Activated CD4-positive, alpha-beta memory T cell treated with anti-CD3 and anti-CD28 coated beads, Interleukin-2, amount 10 ng/mL, durations not matched to agents 7 days and 5 days (primary cell): ENCODE results near the gene PLA2G12A. TPM values are rescaled to one million over a fixed set of nuclear protein-coding genes. Genes with fewer than 3 reads are reported as not detected.

Experiments used
- CTCF ChIA-PET: fragments of 350-600 bp; sonication (Branson Sonifier 250); formaldehyde crosslinking; loops from one replicate; lab custom pipeline; 2021; ENCODE audit warnings: antibody characterized with exemption, inconsistent platforms; lab: Charles Lee
- POLR2A ChIA-PET: fragments of 350-600 bp; sonication (Branson Sonifier 250); formaldehyde crosslinking; loops from one replicate; lab custom pipeline; 2021; ENCODE audit warnings: antibody characterized with exemption; lab: Charles Lee
- DNase-seq: peaks from one replicate; pipeline ENCODE4 v3.0.0-alpha.2; 2020
- H3K27ac Mint-ChIP-seq: one replicate; pipeline ENCODE4 v1.8.0; 2021; ENCODE audit warnings: mild to moderate bottlenecking, mixed read lengths
- H3K27me3 Mint-ChIP-seq: one replicate; pipeline ENCODE4 v1.8.0; 2021; ENCODE audit warnings: mixed read lengths
- H3K36me3 Mint-ChIP-seq: one replicate; pipeline ENCODE4 v1.8.0; 2021; ENCODE audit warnings: low read depth, mixed read lengths
- H3K4me1 Mint-ChIP-seq: one replicate; pipeline ENCODE4 v1.8.0; 2021; ENCODE audit warnings: mixed read lengths
- H3K4me3 Mint-ChIP-seq: one replicate; pipeline ENCODE4 v1.8.0; 2021; ENCODE audit warnings: mild to moderate bottlenecking, mixed read lengths
- H3K9me3 Mint-ChIP-seq: one replicate; pipeline ENCODE4 v1.8.0; 2021; ENCODE audit warnings: mixed read lengths
- total RNA-seq, 2 experiments: library from RNA; stranded (reverse); gene quantifications; one replicate each; pipeline ENCODE4 v1.2.3, GENCODE V29; 2021

Gene PLA2G12A
- 10 to 100 TPM; 13.2 to 15.3 TPM for total RNA-seq

- Mint-ChIP-seq H3K27me3 (peaks cover 3% of the 10 kb centered on the region), H3K4me1 (peaks cover 19% of the 10 kb centered on the region), H3K27ac (peak within 1 kb of the TSS; percentile 63), H3K36me3 (peaks cover 4% of the 10 kb centered on the region), H3K4me3 (peak within 1 kb of the TSS; percentile 82), H3K9me3 (no peaks in the 10 kb centered on the region)
- ChIA-PET POLR2A (interaction anchor here (0.6 to 2.2 kb wide), 10 partner anchors 13 to 297 kb away, joined by 3 to 9 read pairs (median 4); partner anchors contain the start of genes MCUB and SEC24B), CTCF (interaction anchor here (0.7 to 2.2 kb wide), 4 partner anchors 27 to 296 kb away, joined by 3 to 9 read pairs (median 4); partner anchors contain the start of genes CASP6 and SEC24B)
- peak; percentile 72 for DNase-seq
Measured at GRCh38 chr4:109729718-109730618, at the start of gene PLA2G12A. Gene PLA2G12A (minus strand): TSS chr4:109730070. CDS start chr4:109729809, 261 bp downstream.

- Mint-ChIP-seq H3K27ac (no peak overlapping the region), H3K36me3 (no peaks in the 10 kb centered on the region), H3K27me3 (peaks cover 8% of the 10 kb centered on the region), H3K4me3 (no peak overlapping the region), H3K4me1 (peaks cover 5% of the 10 kb centered on the region), H3K9me3 (peaks cover 2% of the 10 kb centered on the region)
- CTCF ChIA-PET = no interaction called here
- POLR2A ChIA-PET = no interaction called here
- DNase-seq = no peak
Measured at GRCh38 chr4:109764789-109765402, 35.0 kb upstream of the PLA2G12A start.

DNA sequence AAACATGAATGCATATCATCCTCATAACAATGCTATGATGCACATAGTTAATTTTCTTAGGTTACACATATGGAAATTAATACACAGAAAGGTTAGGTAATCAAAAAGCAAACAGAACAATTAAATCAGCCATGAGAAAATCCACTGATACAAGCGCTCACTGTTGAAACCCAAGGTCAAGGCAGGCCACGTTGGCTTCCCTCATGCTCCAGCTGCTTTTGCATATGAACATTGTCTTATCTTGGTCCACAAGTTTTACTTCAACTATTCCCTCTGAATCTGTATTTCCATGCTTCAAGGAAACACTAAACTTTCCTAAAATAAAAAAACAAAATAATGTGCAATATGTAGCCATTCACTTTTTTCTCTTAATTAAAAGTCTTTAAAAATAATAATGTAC, 34.5 kb upstream of the PLA2G12A start:
- Mint-ChIP-seq H3K36me3 (no peaks in the 10 kb centered on the region), H3K27ac (no peak overlapping the region), H3K27me3 (peaks cover 8% of the 10 kb centered on the region), H3K4me1 (peaks cover 5% of the 10 kb centered on the region), H3K9me3 (peaks cover 2% of the 10 kb centered on the region), H3K4me3 (no peak overlapping the region)
- ChIA-PET POLR2A (no interaction called here), CTCF (no interaction called here)
- DNase-seq = no peak

DNA sequence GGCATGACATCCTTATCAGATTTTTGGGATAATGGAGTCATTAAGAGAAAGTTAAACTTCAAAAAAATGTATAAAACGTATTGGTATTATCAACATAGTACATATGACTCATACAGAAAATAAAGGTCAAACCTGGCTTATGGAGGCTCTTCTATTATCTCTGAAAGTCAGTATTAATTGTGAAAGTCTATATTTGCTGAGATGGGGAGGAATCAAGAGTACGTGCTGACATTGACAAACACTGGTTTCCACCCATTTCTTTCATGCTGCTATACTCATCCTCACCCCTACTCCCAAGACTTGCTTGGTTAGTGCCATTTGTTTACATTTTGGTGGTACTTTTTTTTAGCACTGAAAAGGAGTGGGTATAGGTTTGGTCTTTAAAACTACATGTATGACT, 30.8 kb upstream of the PLA2G12A start:
- POLR2A ChIA-PET = no interaction called here
- H3K4me3 Mint-ChIP-seq = no peak overlapping the region
- H3K9me3 Mint-ChIP-seq = no peaks in the 10 kb centered on the region
- peaks cover 3% of the 10 kb centered on the region for H3K27me3 Mint-ChIP-seq
- CTCF ChIA-PET = no interaction called here
- DNase-seq = no peak
- H3K4me1 Mint-ChIP-seq = peaks cover 5% of the 10 kb centered on the region
- H3K27ac Mint-ChIP-seq = no peak overlapping the region
- H3K36me3 Mint-ChIP-seq = no peaks in the 10 kb centered on the region

- CTCF ChIA-PET = interaction anchor here (1.1 kb wide), 1 partner anchor 16 kb away, joined by 3 read pairs; no protein-coding TSS in a partner anchor
Measured at GRCh38 chr4:109755656-109756055, 25.8 kb upstream of the PLA2G12A start.

GRCh38 chr4:109754093-109754857, 24.4 kb upstream of the PLA2G12A start:
- Mint-ChIP-seq H3K9me3 (no peaks in the 10 kb centered on the region), H3K27ac (no peak overlapping the region), H3K36me3 (no peaks in the 10 kb centered on the region), H3K27me3 (peaks cover 7% of the 10 kb centered on the region), H3K4me1 (no peaks in the 10 kb centered on the region), H3K4me3 (no peak overlapping the region)
- ChIA-PET POLR2A (no interaction called here), CTCF (interaction anchor here (1.1 kb wide), 1 partner anchor 18 kb away, joined by 3 read pairs; no protein-coding TSS in a partner anchor)
- DNase-seq = peak; percentile 32

More at GRCh38 chr4:109755656-109756055, 25.8 kb upstream of the PLA2G12A start:
- H3K9me3 Mint-ChIP-seq = no peaks in the 10 kb centered on the region
- H3K27ac Mint-ChIP-seq = no peak overlapping the region
- no peak for DNase-seq
- H3K4me3 Mint-ChIP-seq = no peak overlapping the region
- H3K36me3 Mint-ChIP-seq = no peaks in the 10 kb centered on the region
- H3K27me3 Mint-ChIP-seq = peaks cover 4% of the 10 kb centered on the region
- POLR2A ChIA-PET = no interaction called here
- peaks cover 1% of the 10 kb centered on the region for H3K4me1 Mint-ChIP-seq

GRCh38 chr4:109752525-109752924, 22.7 kb upstream of the PLA2G12A start:
- no peak overlapping the region for H3K27ac Mint-ChIP-seq
- no peak overlapping the region for H3K4me3 Mint-ChIP-seq
- DNase-seq = no peak
- no peaks in the 10 kb centered on the region for H3K4me1 Mint-ChIP-seq
- H3K36me3 Mint-ChIP-seq = no peaks in the 10 kb centered on the region
- CTCF ChIA-PET = interaction anchor here (1.7 kb wide), 1 partner anchor 49 kb away, joined by 6 read pairs; the partner anchor contains the start of gene CASP6
- H3K27me3 Mint-ChIP-seq = peaks cover 7% of the 10 kb centered on the region
- H3K9me3 Mint-ChIP-seq = no peaks in the 10 kb centered on the region
- POLR2A ChIA-PET = interaction anchor here (1.2 to 1.3 kb wide), 2 partner anchors 22 to 191 kb away, joined by 4 to 8 read pairs; no protein-coding TSS in a partner anchor

DNA sequence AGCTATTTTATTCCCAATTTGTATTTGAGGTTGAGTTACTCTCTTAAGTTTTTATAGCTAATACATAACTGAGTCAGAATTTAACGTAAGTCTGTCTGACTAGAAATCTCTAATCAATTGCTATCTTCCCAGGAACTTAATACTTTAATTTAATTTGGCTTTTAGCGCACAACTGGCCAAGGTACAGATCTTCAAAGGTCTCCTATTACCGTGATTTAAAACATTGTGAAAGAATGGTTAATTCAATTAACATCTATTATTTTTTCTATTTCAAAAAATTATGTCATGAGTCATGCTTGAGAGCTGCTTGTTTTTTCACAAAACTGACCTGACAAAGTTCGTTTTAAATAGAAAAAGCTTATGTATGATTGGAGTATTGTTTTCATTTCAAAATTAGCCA, 22.0 kb upstream of the PLA2G12A start:
- ChIA-PET POLR2A (interaction anchor here (1.2 to 1.3 kb wide), 2 partner anchors 21 to 191 kb away, joined by 4 to 8 read pairs; no protein-coding TSS in a partner anchor), CTCF (interaction anchor here (1.7 kb wide), 1 partner anchor 48 kb away, joined by 6 read pairs; the partner anchor contains the start of gene CASP6)
- H3K4me3 Mint-ChIP-seq = no peak overlapping the region
- H3K27me3 Mint-ChIP-seq = peaks cover 7% of the 10 kb centered on the region
- no peaks in the 10 kb centered on the region for H3K4me1 Mint-ChIP-seq
- no peak overlapping the region for H3K27ac Mint-ChIP-seq
- H3K9me3 Mint-ChIP-seq = no peaks in the 10 kb centered on the region
- DNase-seq = no peak
- H3K36me3 Mint-ChIP-seq = no peaks in the 10 kb centered on the region

DNA sequence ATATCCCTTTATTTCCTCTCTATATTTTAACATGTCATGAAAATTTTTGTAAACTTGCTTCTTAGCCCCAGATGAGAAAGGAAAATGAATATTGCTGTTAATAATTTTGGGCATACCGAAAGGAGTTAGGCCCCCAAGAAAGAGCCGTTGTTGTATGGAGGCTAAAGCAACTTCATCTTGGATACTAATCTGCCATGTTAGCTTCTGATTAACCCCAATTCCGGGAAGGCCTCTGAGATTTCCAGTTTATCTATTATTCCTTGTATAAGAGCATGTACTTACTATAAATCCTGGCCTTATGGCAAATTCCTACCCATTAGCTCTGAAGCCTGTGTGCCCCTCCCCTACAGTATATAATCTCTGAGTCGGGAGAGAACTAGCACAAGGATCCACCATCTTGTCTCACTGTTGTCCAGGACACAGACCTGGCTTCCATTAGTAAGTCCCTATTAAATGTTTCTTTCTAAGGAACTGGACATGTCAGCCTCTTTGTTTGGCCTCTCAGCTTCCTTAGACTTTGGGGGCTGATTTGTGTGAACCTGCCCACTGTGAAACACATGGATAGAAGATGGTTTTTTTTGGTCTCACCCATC, 20.9 kb upstream of the PLA2G12A start:
- ChIA-PET POLR2A (no interaction called here), CTCF (interaction anchor here (0.7 to 1.1 kb wide), 2 partner anchors 176 to 318 kb away, joined by 3 read pairs; partner anchors contain the start of gene SEC24B)
- Mint-ChIP-seq H3K36me3 (no peaks in the 10 kb centered on the region), H3K27me3 (peaks cover 8% of the 10 kb centered on the region), H3K4me1 (no peaks in the 10 kb centered on the region), H3K4me3 (no peak overlapping the region), H3K27ac (no peak overlapping the region), H3K9me3 (no peaks in the 10 kb centered on the region)
- DNase-seq = no peak

DNA sequence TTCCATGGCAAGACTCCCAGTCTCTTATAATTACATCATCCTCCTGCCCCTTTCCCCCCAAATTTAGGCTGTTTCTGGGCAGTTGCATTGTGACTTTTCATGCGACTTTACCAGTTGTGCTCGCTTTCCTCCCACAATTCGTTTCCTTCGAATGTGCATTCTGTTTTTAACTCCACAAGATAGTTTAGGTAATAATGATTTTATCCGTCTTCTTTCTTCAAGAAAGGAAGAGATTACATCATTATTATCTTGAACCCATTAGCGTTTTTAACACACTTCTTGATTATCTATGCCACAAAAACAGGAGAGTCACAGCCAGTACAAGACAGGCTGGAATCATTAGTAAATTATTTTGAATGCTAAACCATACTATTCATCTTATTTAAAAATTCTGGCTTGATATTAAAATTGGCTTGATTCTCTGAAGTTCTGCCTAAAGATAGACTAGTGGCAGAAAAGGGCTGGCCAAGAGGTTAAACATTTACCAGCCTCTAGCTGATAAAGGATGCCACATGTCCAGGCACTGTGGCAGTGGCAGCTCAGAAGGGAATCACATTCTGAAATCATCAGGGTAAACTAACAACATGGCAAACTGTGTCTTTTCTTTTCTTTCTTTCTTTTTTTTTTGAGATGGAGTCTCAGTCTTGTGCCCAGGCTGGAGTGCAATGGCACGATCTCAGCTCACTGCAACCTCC, 19.7 kb upstream of the PLA2G12A start:
- Mint-ChIP-seq H3K36me3 (no peaks in the 10 kb centered on the region), H3K9me3 (no peaks in the 10 kb centered on the region), H3K27ac (no peak overlapping the region), H3K4me3 (no peak overlapping the region), H3K4me1 (no peaks in the 10 kb centered on the region), H3K27me3 (peaks cover 6% of the 10 kb centered on the region)
- DNase-seq = no peak
- CTCF ChIA-PET = no interaction called here
- POLR2A ChIA-PET = no interaction called here

GRCh38 chr4:109748114-109748513, 18.2 kb upstream of the PLA2G12A start:
- ChIA-PET POLR2A (no interaction called here), CTCF (interaction anchor here (0.7 kb wide), 1 partner anchor 318 kb away, joined by 3 read pairs; no protein-coding TSS in a partner anchor)
- no peak for DNase-seq
- Mint-ChIP-seq H3K27ac (no peak overlapping the region), H3K4me3 (no peak overlapping the region), H3K9me3 (no peaks in the 10 kb centered on the region), H3K36me3 (no peaks in the 10 kb centered on the region), H3K4me1 (no peaks in the 10 kb centered on the region), H3K27me3 (peaks cover 6% of the 10 kb centered on the region)
